A673 (cell line): Measurements from ENCODE around the gene OLFML1. TPM values are rescaled to one million over a fixed set of nuclear protein-coding genes. Genes with fewer than 3 reads are reported as not detected.

Experiments used
- BruUV-seq: library from RNA; stranded (reverse); fragments of 400-500 nt; replicated peaks from 2 replicates; lab custom pipeline; 2021; lab: Mats Ljungman, UMichigan
- CTCF ChIA-PET: fragments of 300-600 bp; sonication (Branson Sonifier 250); formaldehyde crosslinking; loops from one replicate; lab custom pipeline; 2022; ENCODE audit warnings: antibody characterized with exemption; lab: Charles Lee
- POLR2A ChIA-PET: fragments of 300-600 bp; sonication (Branson Sonifier 250); formaldehyde crosslinking; loops from one replicate; lab custom pipeline; 2022; ENCODE audit warnings: antibody characterized with exemption; ENCODE audit not compliant: low non-redundant PET; lab: Charles Lee
- DNase-seq: peaks from one replicate; pipeline ENCODE4 v3.0.0-alpha.2; 2015; ENCODE audit warnings: low spot score
- H3K27ac ChIP-seq: fragments of 200-600 bp; sonication (generic); 2 replicates; pipeline ENCODE4 v1.5.1; 2016; ENCODE audit warnings: mixed run types, low read depth, mild to moderate bottlenecking, mixed read lengths, antibody characterized with exemption, low read length; ENCODE audit not compliant: poor library complexity, severe bottlenecking
- H3K27me3 ChIP-seq: fragments of 200-600 bp; sonication (generic); replicated peaks from 2 replicates; pipeline ENCODE4 v1.6.1; 2017; ENCODE audit warnings: mixed run types, low read depth, mild to moderate bottlenecking, mixed read lengths, antibody characterized with exemption, low read length; ENCODE audit not compliant: insufficient read depth, poor library complexity
- H3K36me3 ChIP-seq: fragments of 200-600 bp; sonication (generic); 2 replicates; pipeline ENCODE4 v1.6.1; 2016; ENCODE audit warnings: mixed run types, mild to moderate bottlenecking, mixed read lengths, antibody characterized with exemption, low read length; ENCODE audit not compliant: insufficient read depth, poor library complexity, severe bottlenecking
- H3K4me1 ChIP-seq: fragments of 200-600 bp; sonication (generic); 2 replicates; pipeline ENCODE4 v1.6.1; 2017; ENCODE audit warnings: mixed run types, mild to moderate bottlenecking, mixed read lengths, antibody characterized with exemption, low read length; ENCODE audit not compliant: insufficient read depth, poor library complexity, severe bottlenecking
- H3K4me3 ChIP-seq: fragments of 200-600 bp; sonication (generic); 2 replicates; pipeline ENCODE4 v1.5.1; 2016; ENCODE audit warnings: low read depth, mixed run types, mild to moderate bottlenecking, mixed read lengths, low read length; ENCODE audit not compliant: poor library complexity, severe bottlenecking
- H3K9me3 ChIP-seq: fragments of 200-600 bp; sonication (generic); 2 replicates; pipeline ENCODE4 v1.6.1; 2016; ENCODE audit warnings: mixed run types, low read depth, mild to moderate bottlenecking, mixed read lengths, antibody characterized with exemption, low read length; ENCODE audit not compliant: poor library complexity, severe bottlenecking
- EZH2 ChIP-seq: fragments of 200-600 bp; sonication (generic); IDR thresholded peaks from 2 replicates; pipeline ENCODE4 v1.6.1; 2017; ENCODE audit warnings: borderline replicate concordance, low read depth, mild to moderate bottlenecking, mixed read lengths, antibody characterized with exemption, low read length; ENCODE audit not compliant: poor library complexity, severe bottlenecking
- intact Hi-C: fragments of 100-400 bp; cut with micrococcal nuclease; formaldehyde crosslinking; loops from one replicate; pipeline ENCODE4 v1.10.0; 2022; ENCODE audit not compliant: unreplicated experiment
- total RNA-seq: library from RNA; stranded (reverse); gene quantifications from 2 replicates; pipeline ENCODE4 v1.2.3, GENCODE V29; 2021
- TF ChIP-seq, protein P1 (sequence below): fragments of 300-800, 200-600 bp; sonication (generic); conservative IDR thresholded peaks from 2 replicates; pipeline ENCODE4 v1.5.1; 2017; ENCODE audit warnings: low read depth, mild to moderate bottlenecking, antibody characterized with exemption, low read length, moderate library complexity, mixed read lengths

The OLFML1 gene
- total RNA-seq, 1 experiment from 2014 or later, result not detected

DNA sequence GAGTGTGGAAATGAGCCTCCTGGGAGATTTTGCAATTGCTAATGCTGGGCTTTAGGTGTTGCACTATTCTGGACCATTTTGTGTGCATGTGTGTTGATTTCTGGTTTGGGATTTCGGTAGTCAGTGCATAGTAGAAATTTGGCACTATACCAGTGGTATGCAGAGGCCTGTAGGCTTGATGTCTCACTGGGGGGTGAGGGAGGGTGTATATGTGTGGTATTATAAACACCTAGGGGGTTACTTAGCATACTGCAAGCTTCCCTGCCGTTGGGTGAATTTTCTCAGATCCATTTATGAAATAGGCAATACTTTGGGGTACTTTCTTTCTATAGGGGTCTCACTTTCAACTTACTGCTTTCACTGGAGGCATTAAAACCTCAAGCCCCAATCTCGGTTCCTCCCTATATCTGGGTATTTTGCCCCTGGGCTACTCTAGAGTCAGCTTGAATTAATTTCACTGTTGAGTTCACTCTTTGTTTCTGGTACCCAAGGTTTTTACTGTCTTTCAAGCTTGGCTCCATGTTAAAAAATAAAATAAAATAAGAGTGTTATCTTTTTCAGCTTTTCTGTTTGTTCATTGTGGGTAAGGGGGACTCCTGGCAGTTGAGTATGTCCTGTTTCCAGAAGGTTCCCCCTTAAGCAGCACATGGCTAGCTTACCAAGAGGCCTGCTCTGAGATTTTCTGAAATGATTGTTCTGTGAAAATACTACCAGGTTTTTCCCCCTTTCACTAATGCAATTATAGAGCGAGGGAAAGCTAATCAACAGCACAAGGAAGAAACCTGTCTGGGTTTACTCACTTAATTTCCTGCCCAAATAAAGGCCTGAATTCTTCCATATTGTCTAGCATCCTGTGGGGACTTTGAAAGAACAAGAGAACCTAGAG, 74.3 kb downstream of the OLFML1 start:
- H3K4me1 ChIP-seq, result no peaks in the 10 kb centered on the region
- no peak overlapping the region for H3K4me3 ChIP-seq
- intact Hi-C loops, result no loop called here
- ChIA-PET CTCF (no interaction called here), POLR2A (no interaction called here)
- H3K27me3 ChIP-seq, result no peaks in the 10 kb centered on the region
- TF ChIP-seq EZH2, result no peak
- TF ChIP-seq, protein P1, sequence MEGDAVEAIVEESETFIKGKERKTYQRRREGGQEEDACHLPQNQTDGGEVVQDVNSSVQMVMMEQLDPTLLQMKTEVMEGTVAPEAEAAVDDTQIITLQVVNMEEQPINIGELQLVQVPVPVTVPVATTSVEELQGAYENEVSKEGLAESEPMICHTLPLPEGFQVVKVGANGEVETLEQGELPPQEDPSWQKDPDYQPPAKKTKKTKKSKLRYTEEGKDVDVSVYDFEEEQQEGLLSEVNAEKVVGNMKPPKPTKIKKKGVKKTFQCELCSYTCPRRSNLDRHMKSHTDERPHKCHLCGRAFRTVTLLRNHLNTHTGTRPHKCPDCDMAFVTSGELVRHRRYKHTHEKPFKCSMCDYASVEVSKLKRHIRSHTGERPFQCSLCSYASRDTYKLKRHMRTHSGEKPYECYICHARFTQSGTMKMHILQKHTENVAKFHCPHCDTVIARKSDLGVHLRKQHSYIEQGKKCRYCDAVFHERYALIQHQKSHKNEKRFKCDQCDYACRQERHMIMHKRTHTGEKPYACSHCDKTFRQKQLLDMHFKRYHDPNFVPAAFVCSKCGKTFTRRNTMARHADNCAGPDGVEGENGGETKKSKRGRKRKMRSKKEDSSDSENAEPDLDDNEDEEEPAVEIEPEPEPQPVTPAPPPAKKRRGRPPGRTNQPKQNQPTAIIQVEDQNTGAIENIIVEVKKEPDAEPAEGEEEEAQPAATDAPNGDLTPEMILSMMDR, result no peak
- no peaks in the 10 kb centered on the region for H3K9me3 ChIP-seq
- no peaks in the 10 kb centered on the region for H3K36me3 ChIP-seq
- no peak overlapping the region for H3K27ac ChIP-seq
- no TSS peak for BruUV-seq
- DNase-seq, result no peak

Other genes starting within 250 kb of the OLFML1 start
- not detected in 2 replicates for gene SYT9, start 233.6 kb upstream of the OLFML1 start, total RNA-seq
- 5.7 and 6.8 TPM in 2 replicates for gene PPFIBP2, start 28.5 kb downstream of the OLFML1 start, total RNA-seq
- 6.2 and 6.9 TPM in 2 replicates for gene CYB5R2, start 188.0 kb downstream of the OLFML1 start, total RNA-seq
- not detected in 2 replicates for gene OVCH2, start 221.0 kb downstream of the OLFML1 start, total RNA-seq